ENCODE measurements around the gene SCN9A.

SCN9A gene

DNA sequence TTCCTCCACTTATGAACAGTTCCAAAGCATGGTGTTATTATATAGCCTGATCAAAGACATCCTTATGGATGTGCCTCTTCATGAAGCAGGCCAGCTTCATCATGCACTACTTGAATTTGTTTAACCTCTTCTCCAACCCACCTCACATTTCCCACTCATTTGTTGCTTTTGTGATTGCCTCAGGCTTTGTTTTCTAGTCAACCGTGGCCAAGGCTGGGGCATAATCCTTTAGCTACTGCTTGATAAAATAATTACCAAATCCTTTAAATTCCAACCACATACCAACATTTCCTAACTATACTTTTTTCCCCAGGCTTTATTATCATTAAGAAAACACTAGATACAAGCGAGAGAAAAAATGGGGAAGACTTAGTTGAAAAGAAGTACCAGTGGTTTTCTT is 208.3 kb downstream of the SCN9A start:
- DNase-seq: no peak

GRCh38 chr2:166163775-166164174 is 212.0 kb downstream of the SCN9A start:
- DNase-seq: no peak

- DNase-seq: no peak
Measured at GRCh38 chr2:166158546-166158945, 217.2 kb downstream of the SCN9A start.

- no peak for DNase-seq
Measured at GRCh38 chr2:166157578-166157977, 218.2 kb downstream of the SCN9A start.

- DNase-seq: no peak
Measured at GRCh38 chr2:166156985-166157490, 218.7 kb downstream of the SCN9A start.

DNA sequence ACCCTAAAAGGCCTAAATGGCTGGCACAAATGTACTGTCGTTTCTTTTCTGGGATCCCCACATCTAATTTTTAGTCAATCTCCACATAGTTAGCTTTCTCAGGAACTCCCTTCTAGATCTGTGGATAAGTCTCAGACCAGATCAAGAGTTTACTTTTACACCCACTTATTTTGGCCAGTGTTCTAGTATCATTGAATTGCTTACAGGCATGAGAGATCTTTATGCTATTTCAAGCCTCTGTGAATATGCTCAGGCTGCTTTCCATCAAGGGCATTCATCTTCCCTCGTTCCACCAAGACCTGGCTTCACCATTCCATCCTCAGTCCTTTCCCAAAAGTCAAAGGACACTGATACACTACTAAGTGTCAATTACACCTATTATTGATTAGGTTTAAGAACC is 220.2 kb downstream of the SCN9A start:
- no peak for DNase-seq

DNA sequence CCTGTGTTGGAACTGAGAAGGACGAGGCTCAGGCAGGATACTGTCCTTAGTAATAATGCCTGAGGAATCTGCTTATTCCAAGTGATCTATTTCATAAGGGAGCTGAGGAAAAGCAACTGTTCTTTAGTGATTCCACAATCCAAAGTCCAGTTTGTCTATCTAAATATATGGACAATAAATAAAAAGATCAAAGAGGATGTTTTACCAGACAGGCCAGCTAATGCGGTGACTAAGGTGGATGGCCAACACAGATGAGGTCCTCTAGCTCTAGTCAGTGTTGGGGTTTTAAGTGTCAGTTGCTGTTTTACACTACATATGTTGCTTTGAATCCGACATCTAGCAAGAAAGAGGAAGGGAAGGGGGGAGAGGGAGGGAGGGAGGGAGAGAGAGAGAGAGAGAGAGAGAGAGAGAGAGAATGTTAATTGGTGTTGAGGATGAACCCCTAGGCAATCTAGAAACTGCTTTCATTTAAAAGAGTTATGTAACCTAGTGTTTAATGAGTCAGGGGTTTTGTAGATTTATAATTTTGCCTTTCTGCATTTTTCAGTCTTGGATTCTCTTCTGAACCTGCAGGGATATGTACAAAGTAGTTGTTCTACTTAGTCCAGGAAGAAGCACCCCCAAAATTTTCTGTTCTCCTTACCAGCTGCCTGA is 220.9 kb downstream of the SCN9A start:
- DNase-seq: no peak

GRCh38 chr2:166152064-166152463 is 223.7 kb downstream of the SCN9A start:
- DNase-seq: no peak

GRCh38 chr2:166148500-166149400 is 227.0 kb downstream of the SCN9A start:
- DNase-seq: no peak

GRCh38 chr2:166147883-166148282 is 227.9 kb downstream of the SCN9A start:
- no peak for DNase-seq

All from activated effector memory CD4-positive, alpha-beta T cell treated with Interleukin-2 at 50 U/mL for 16 hours (primary cell).